Amniotic stem cell (primary cell): ENCODE data around the gene TTLL10.

ENCODE experiments used
- DNase-seq: peaks from one replicate; lab custom pipeline; 2025; lab: John Stamatoyannopoulos, UW

The TTLL10 gene

GRCh38 chr1:1222575-1223225 is 49.0 kb downstream of the TTLL10 start:
- DNase-seq = no peak

DNA sequence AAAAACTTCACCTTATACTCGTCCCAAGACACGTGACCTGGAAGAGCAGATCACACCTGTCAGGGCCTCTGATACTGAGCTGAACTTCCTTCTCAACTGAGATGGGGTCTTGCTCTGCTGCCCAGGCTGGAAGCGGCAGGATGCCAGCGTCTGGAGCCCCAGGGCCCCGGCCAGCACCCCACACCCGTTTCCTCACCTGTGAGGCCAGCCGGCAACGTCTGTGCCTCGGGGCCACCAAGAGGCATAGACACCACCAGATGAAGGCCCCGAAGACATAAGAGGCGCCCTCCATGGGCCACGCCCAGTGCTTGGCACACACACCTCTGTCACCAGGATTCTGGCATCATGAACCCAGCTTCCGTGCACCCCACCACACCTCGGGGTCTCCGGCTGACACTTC is 49.6 kb downstream of the TTLL10 start:
- DNase-seq = no peak

- no peak for DNase-seq
Observed at GRCh38 chr1:1223891-1224290, 50.2 kb downstream of the TTLL10 start.

DNA sequence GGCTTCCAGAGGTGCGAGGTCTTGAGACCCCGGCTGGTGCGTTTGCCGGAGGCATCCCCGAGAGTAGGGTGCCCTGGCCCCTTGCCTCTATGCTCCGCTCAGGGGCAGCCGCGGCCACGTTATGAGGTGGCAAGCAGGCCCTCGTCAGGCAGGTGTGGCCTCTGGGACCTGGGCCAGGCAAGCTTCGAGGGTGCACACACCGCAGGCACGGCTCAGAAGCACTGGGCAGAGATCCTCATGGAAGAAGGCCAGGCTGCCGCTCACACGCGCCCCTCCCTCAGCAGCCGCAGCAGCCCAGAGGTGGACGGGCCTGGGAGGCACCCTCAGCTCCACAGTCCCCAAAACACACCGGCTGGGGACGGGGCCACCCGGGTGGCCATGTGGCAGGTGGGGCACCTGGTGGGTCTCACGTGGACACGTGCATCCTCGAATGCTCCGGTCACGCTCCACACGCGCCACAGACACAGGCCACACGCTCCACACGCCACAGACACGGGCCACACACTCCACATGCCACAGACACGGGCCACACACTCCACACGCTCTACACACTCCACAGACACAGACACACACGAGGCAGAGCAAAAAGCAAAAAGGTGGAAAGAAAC is 51.7 kb downstream of the TTLL10 start:
- no peak for DNase-seq

DNA sequence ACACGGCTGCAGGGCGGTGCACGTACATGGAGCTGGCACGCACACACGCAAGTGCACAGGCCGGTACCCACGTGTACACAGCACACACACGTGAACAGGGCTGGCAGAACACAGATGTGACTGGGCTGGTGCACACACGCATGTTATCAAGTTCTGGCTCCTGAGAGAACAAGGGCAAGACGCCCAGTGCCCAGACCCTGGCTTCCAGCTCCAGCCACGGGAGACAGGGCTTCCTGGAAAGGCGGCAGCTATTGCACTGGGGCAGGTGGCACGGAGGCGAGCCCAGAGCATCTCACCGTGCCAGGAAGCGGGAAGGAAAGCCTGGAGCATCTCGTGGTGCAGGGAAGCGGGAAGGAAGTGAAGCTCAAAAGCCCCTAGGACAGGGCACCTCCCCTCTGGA is 52.2 kb downstream of the TTLL10 start:
- DNase-seq = no peak

DNA sequence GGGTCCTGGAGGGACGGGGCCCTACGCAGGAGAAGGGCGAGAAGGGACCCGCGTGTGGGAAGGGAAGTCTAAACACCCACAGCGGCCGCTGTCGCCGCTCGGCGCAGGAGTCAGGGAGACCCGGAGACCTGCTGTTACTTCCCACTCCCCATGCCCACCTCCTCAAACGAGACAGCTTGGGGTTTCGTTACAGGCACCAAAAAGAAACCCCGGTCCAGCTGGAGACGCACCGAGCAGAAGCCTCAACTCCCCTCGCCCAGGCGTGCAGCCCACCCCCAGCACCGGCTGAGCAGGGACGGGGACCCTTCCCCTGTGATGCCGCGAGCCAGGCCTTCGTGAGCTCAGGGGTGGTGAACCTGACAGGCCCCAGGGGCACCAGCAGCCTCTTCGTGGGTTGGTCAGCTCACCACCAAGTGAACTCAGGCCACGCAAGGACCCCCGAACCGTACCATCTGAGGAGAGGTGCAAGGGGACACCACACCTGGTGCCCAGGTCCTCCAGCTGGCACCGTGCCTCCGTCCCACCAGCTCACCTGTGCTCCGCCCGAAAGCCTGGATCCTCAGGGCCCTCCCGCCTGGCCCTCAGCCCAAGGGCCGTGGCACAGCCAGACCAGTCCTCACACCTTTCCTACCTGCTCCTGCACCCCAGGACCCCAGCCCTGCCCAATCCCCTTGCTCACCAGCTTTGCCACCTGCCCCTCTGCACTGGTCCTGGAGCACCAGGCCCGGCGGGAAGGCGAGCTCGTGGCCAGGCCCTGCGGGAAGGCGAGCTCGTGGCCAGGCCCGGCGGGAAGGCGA is 53.1 kb downstream of the TTLL10 start:
- DNase-seq = no peak

DNA sequence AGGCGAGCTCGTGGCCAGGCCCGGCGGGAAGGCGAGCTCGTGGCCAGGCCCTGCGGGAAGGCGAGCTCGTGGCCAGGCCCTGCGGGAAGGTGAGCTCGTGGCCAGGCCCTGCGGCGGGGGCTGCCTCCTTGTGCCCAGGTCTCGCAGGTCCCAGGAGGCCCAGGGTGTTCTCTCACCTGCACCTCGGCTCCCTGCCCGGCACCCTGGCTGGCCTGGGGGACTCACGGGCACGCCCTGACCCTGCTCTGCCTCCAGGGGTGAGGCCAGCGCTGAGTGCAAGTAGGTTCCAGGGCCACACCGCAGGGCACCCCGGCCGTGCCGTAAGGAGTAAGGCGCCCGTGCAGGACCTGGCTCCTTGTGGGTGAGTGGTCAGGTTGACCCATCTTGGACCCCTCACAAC is 53.7 kb downstream of the TTLL10 start:
- no peak for DNase-seq

DNA sequence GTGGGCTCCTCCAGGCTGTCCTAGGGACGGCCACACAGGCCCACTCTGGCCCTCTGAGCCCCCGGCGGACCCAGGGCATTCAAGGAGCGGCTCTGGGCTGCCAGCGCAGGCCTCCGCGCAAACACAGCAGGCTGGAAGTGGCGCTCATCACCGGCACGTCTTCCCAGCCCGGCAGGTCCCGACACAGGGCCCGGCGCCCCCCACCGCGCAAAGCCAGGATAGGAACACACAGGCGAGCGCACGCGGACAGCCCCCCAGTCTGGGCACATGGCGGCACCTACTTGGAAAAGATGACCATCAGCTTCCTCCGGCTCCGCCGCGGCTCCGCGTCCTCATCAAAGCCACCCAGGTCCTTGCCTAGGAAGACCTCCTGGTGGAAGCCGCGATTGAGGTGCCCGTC is 54.5 kb downstream of the TTLL10 start:
- no peak for DNase-seq

GRCh38 chr1:1228596-1229321 is 55.1 kb downstream of the TTLL10 start:
- DNase-seq = no peak

- DNase-seq = no peak
Observed at GRCh38 chr1:1229770-1230169, 56.1 kb downstream of the TTLL10 start.

DNA sequence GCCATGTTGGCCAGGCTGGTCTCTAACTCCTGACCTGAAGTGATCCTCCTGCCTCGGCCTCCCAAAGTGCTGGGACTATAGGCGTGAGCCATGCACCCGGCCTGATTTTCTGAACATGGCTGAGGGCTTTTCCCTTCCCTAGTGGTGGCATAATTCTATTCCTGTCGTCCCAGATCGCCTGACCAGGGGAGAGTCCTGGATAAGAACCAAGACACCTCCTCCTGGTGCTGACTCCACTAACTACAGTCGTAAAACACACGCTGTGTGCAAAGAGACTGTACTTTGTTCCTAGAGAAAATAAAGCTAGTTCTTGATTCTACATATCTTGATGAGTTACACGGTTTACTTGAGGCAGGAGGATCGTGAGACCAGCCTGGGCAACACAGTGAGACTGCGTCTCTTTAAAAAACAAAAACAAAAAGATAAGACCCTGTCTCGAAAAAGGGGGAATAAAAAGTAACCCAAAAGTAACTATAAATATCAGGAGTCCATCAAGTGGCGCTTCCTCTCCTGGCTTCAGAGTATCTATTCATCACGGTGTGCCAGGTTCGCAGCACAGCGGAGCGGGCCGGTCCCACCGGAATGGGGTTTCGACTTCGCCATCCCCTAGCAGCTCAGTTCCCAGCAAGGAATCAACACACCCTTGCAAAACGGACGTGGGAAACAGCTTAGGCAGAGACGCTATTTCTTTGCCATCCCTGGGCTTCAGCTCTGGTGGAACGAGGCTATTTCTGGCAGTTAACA is 57.1 kb downstream of the TTLL10 start:
- no peak for DNase-seq

DNA sequence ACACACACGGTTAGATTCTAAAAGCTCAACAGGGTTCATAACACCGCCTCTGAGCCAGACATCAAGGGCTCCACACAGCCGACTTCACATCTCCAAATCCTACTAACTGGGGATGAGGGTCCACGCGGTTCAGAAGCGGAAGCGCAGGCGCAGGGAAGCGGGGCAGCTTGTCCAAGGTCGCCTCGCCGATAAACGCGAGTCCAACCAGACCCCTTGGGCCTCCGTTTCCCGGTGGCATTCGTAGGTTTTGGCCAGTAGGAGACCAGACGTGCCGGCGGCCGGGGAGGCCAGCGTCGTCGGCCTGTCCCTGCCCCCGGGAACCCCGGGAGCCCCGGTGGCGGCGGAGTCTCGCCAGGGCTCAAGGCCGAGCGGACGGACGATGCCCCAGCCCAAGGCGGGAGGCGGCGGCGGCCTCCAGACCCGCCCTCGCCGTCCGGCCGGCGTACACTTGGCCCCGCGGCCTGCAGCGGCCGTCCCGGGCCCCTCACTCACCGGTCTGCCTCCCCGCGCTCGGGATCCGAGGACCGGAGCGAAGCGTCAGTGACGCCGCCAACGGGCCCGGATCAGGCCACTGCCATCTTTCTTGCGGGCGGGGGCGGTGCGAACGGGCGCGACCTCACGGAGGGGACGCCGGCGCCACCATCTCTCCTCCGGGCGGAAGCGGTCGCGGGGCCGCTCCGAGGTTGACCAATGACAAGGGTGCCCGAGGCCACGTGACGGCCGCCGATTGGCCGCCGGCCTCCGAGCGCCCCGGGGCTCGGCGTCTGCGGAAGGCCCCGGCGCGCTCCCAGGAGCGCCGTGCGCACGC is 57.9 kb downstream of the TTLL10 start, which contains the start of gene SDF4:
SDF4 (minus strand) TSS at position 602 of the 808 bp plus-strand sequence. CDS start 3,229 bp downstream, outside the sequence.
- DNase-seq = peak; percentile 93

- no peak for DNase-seq
Observed at GRCh38 chr1:1232208-1232795, 58.6 kb downstream of the TTLL10 start, which contains the start of gene B3GALT6. Gene B3GALT6 (plus strand): TSS chr1:1232237. CDS start chr1:1232279, 42 bp downstream.

DNA sequence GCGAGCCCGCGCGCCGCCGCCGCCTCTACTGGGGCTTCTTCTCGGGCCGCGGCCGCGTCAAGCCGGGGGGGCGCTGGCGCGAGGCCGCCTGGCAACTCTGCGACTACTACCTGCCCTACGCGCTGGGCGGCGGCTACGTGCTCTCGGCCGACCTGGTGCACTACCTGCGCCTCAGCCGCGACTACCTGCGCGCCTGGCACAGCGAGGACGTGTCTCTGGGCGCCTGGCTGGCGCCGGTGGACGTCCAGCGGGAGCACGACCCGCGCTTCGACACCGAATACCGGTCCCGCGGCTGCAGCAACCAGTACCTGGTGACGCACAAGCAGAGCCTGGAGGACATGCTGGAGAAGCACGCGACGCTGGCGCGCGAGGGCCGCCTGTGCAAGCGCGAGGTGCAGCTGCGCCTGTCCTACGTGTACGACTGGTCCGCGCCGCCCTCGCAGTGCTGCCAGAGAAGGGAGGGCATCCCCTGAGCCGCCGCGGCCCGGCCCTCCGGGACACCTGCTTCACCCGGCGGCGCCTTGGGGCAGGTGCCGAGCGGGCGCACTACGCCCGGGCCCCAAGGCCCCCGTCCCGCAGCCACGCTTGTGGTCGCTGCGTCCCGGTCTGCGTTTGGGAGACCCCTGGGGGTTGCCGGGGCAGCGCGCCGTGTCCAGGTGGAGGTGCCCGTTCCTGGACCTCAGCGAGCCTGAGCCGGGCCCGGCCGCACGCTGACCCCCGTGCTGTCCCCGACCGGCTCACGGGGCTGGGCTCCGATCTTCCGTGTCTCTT is 59.3 kb downstream of the TTLL10 start:
- no peak for DNase-seq

DNA sequence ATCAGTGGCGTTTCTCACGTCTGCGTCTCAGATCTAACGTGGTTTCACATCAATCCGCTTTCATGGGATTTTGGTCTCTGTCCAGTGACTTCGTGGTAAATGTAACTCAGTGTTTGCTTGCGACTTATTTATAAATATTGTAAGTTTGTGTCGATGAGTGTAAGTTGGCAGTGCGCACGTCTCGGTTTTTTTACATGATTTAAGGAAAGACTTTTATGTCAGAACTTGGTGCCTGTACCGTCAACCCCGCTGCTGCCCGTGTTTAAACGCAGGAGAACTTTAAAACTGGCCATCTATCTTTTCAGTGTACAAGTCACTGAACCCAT is 59.9 kb downstream of the TTLL10 start:
- no peak for DNase-seq

- DNase-seq = no peak
Observed at GRCh38 chr1:1234180-1234808, 60.6 kb downstream of the TTLL10 start.

DNA sequence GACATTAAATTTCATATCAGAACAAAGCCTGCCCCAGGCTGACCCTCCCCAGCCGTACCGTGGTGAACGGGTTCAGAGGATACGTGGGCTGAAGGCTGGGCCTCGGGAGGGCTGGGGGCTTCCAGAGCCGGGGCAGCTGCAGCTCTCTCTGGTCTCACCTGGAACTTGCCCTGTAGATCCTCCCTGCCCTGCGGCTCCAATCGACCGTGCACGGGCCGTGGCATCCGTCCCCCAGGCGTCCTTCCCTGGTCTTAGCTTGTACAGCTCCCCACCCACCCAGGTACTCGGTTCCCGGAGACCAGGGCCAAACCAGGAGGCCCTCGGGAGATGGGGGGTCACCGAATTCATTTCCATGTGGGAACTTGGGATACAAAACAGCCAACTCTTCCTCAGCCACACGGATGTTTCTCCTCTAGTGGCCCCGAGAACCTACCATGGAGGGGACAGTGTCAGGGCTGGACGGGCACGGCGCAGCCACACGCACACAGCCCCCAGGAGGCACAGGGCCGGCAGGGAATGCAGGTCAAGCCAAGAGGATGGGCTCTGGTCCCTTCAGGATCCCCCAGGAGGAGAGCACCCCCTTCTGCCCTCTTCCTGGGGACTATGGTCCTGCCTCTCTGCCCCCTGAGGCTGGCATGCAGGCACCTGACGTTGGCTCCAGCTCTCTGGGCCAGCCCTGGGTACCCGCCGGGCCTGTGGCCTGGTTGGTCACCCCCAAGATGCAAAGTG is 61.5 kb downstream of the TTLL10 start:
- no peak for DNase-seq

DNA sequence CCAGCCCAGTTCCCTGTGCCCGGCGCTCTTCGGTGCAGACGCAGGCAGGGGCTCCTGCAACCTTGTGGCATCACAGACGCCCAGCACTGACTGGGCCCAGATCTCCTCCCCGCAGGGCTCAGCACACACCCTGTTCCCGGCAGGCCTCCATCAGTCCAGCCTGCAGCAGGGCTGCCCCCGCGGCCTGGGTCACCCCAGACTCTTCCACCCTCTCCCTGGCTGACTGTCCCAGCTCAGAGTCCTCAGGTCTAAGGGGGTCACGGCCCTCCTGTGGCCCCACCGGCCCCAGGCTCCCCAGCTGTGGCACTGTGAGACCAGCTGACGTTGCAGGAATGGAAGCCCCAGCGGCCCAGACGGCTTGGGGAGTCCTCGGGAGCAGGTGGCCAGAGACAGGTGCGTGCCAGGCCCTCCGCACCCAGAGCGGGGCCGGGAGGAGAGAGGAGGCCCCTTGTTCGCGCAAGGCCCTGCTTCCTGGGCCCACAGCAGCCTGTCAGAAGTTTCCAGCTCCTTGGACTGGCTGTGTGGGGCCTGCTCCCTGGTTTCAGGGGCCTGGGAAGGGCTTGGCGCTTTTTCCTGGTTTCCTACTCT is 62.6 kb downstream of the TTLL10 start:
- no peak for DNase-seq
